Right kidney (tissue), 1 donor: ENCODE data around the gene MT1B.

Experiments
- DNase-seq: peaks from one replicate; pipeline ENCODE4 v3.0.0-alpha.2; 2016

Gene MT1B

DNA sequence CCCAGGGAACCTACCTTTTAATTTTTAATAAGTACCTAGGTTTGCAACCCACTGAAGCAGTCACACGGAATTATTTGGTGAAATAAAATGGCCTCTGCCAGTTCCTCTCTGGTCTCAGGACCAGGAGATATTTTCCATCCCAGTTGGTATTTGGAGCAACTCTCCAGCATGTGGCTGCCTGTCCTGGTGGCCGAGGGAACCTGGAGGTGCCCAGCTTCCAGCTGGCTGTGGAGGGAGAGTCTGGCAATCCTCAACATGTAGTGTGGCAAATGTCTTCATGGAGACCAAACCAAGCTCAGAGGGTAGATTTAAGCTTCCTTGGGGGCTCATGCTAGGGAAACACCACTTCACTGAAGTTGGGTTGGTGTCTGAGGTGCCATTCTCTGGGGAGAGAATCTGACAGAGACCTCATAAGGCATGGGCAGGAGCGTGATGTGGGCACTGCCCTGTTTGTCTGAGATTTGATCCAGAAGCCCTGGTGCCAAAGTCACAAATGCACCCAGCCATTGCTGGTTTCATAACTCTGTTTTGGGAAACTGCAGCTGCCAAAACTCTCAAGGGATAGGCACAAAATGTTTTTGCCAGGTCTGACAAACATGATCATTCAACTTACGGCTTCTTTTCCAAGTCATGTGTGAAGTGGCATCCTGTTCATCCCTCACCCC lies 33.4 kb downstream of the MT1B start:
- DNase-seq = no peak

GRCh38 chr16:56686758-56687157 lies 35.1 kb downstream of the MT1B start:
- DNase-seq = no peak

DNA sequence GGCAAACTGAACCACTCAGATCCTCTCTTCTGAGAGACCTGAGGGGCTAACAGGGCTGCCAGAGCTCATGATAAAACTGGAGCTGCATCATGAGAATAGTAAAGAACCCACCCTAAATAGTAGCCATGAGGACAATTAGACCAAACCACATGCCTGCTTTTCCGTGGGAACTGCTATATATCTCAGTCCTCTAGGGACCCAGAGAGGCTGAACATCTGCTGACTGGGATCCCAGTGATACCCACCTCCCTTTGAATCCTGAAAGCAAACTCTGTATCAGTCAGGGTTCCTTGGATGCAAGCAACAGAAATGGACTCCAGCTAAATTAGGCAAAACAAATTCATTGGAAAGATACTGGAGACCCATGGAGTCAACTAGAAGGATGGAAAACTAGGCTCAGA lies 37.1 kb downstream of the MT1B start:
- no peak for DNase-seq

- DNase-seq = no peak
Measured at GRCh38 chr16:56689171-56689570, 37.5 kb downstream of the MT1B start.

- no peak for DNase-seq
Measured at GRCh38 chr16:56690420-56691122, 38.9 kb downstream of the MT1B start.

GRCh38 chr16:56691885-56692284 lies 40.2 kb downstream of the MT1B start:
- DNase-seq = no peak

GRCh38 chr16:56695246-56695645 lies 43.6 kb downstream of the MT1B start:
- no peak for DNase-seq

- DNase-seq = no peak
Measured at GRCh38 chr16:56697456-56698155, 45.9 kb downstream of the MT1B start.

DNA sequence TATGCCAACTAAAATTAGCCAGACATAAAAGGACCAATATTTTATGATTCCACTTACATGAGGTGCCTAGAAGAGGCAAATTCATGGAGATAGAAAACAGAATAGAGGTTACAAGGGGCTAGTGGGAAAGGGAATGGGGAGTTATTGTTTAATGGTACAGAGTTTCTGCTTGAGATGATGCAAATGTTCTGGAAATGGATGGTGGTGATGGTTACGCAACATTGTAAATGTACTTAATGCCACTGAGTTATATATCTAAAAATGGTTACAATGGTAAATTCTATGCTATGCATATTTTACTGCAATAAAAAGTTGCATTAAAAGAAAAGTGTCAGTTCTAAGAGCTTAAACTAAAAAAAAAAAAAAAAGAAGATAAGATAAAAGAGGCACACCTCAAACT lies 48.5 kb downstream of the MT1B start:
- DNase-seq = no peak

DNA sequence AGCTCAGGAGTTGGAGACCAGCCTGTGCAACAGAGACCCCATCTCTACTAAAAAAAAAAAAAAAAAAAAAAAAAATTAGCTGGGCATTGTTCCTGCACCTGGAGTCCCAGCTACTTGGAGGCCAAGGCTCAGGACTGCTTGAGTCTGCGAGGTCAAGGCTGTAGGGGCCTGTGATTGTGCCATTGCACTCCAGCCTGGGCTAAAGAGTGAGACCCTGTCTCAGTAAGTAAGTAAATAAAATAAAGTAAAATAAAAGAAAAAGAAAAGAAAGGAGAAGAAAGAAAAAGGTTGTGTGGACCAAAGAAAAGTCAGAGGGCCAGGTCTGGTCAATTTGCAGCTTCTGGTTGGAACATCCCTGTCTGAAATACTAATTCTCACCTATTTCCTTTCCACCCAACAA lies 48.9 kb downstream of the MT1B start:
- no peak for DNase-seq

DNA sequence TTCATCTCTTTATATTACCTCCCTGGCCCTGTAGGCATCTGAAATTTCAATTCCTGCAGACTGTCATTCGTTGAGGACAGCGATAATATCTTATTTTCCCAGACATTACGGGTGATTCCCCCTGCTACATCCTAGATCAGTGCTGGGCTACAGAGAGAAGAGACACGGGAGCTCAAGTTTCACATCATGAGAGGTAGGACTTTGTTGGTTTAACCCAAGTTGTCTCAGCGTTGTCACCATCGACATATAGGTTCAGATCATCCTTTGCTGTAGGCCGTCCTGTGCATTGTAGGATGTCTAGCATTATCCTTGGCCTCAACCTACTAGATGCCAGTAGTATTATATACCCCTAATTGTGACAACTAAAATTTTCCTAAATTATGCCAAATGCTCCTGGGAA lies 49.8 kb downstream of the MT1B start:
- no peak for DNase-seq
